ENCODE measurements around the gene B3GNT5.

GRCh38 chr3:183318877-183319276 lies 65.8 kb downstream of the B3GNT5 start:
- TF ChIP-seq CTCF (IDR thresholded peaks at IDR 0.05) (no peak), POLR2A (IDR thresholded peaks at IDR 0.05) (no peak)
